AG04450 (cell line): ENCODE data around the gene SERPINB6. TPM values are rescaled to one million over a fixed set of nuclear protein-coding genes. Genes with fewer than 3 reads are reported as not detected.
"Not testable (repeated sequence)": the region's sequence is repeated elsewhere in the genome, so short reads cannot be mapped to it uniquely, and the experiment has no call there.

Experiments
- CTCF ChIA-PET: fragments of 300-600, 350-600 bp; formaldehyde crosslinking; extraction: SDS; loops from one replicate; lab custom pipeline; 2022; ENCODE audit warnings: antibody characterized with exemption, inconsistent platforms; lab: Charles Lee
- POLR2A ChIA-PET: fragments of 350-600 bp; formaldehyde crosslinking; extraction: SDS; loops from one replicate; lab custom pipeline; 2021; ENCODE audit warnings: antibody characterized with exemption, inconsistent platforms; lab: Yijun Ruan, JAX
- DNase-seq: peaks from one replicate; pipeline ENCODE4 v3.0.0-alpha.2; 2011; ENCODE audit warnings: low read depth, low spot score
- H3K27ac ChIP-seq: one replicate; pipeline ENCODE4 v1.5.1; 2012; ENCODE audit warnings: low read depth, low read length, control low read depth
- H3K27me3 ChIP-seq: one replicate; pipeline ENCODE4 v1.6.0; 2012; ENCODE audit warnings: low read length; ENCODE audit not compliant: control insufficient read depth, insufficient read depth
- H3K4me3 ChIP-seq: 2 replicates; pipeline ENCODE4 v1.5.1; 2011; ENCODE audit warnings: mild to moderate bottlenecking, low read depth, low read length, control low read depth
- H3K9me3 ChIP-seq: 2 replicates; pipeline ENCODE4 v1.5.1; 2012; ENCODE audit warnings: low read length; ENCODE audit not compliant: control insufficient read depth, insufficient read depth
- CTCF ChIP-seq: IDR thresholded peaks from 2 replicates; pipeline ENCODE4 v1.5.1; 2011; ENCODE audit warnings: low read depth, low read length, control low read depth, inconsistent platforms
- polyA plus RNA-seq: library from polyadenylated mRNA; depleted of rRNA; stranded (reverse); fragments of >200 nt; gene quantifications from 2 replicates; pipeline ENCODE4 v1.2.3, GENCODE V29; 2011

Gene SERPINB6
- polyA plus RNA-seq, 1 experiment, result 120 TPM

GRCh38 chr6:2998249-2998997 is 27.1 kb upstream of the SERPINB6 start:
- not testable (repeated sequence) for H3K27me3 ChIP-seq, DNase-seq, H3K9me3 ChIP-seq, H3K27ac ChIP-seq
- CTCF ChIA-PET, result interaction anchor here (0.8 to 2.3 kb wide), 2 partner anchors 46 to 58 kb away, joined by 3 to 11 read pairs; no protein-coding TSS in a partner anchor
- peak; percentile 50 for TF ChIP-seq CTCF
- H3K4me3 ChIP-seq, result peak overlapping the region; percentile 66
- POLR2A ChIA-PET, result interaction anchor here (1.2 kb wide), 1 partner anchor 8 kb away, joined by 10 read pairs; no protein-coding TSS in a partner anchor

- Histone ChIP-seq H3K9me3 (no peaks in the 10 kb centered on the region), H3K4me3 (no peak overlapping the region), H3K27ac (no peak overlapping the region), H3K27me3 (no peaks in the 10 kb centered on the region)
- no peak for TF ChIP-seq CTCF
- CTCF ChIA-PET, result interaction anchor here (1.0 kb wide), 1 partner anchor 41 kb away, joined by 5 read pairs; no protein-coding TSS in a partner anchor
- no peak for DNase-seq
- POLR2A ChIA-PET, result no interaction called here
Measured at GRCh38 chr6:2993755-2994317, 22.5 kb upstream of the SERPINB6 start.

- H3K27me3 ChIP-seq, result no peaks in the 10 kb centered on the region
- no peak for DNase-seq
- H3K27ac ChIP-seq, result no peak overlapping the region
- CTCF ChIA-PET, result interaction anchor here (0.6 to 7.0 kb wide), 2 partner anchors 18 to 39 kb away, joined by 8 to 165 read pairs; no protein-coding TSS in a partner anchor
- no peak for TF ChIP-seq CTCF
- POLR2A ChIA-PET, result no interaction called here
- no peak overlapping the region for H3K4me3 ChIP-seq
- no peaks in the 10 kb centered on the region for H3K9me3 ChIP-seq
Measured at GRCh38 chr6:2992330-2992979, 21.1 kb upstream of the SERPINB6 start.

- CTCF ChIA-PET, result interaction anchor here (1.0 to 7.0 kb wide), 7 partner anchors 10 to 261 kb away, joined by 3 to 165 read pairs (median 23); partner anchors contain the start of gene NQO2
- Histone ChIP-seq H3K27me3 (no peaks in the 10 kb centered on the region), H3K4me3 (peak overlapping the region; percentile 82), H3K27ac (peak overlapping the region; percentile 61), H3K9me3 (no peaks in the 10 kb centered on the region)
- DNase-seq, result no peak
- POLR2A ChIA-PET, result interaction anchor here (0.9 to 2.9 kb wide), 6 partner anchors 8 to 77 kb away, joined by 3 to 27 read pairs (median 11); partner anchors contain the start of genes NQO2 and RIPK1
- no peak for TF ChIP-seq CTCF
Measured at GRCh38 chr6:2990932-2991506, 19.7 kb upstream of the SERPINB6 start.
